PC-9 (cell line): ENCODE results near the gene MST1R. TPM values are rescaled to one million over a fixed set of nuclear protein-coding genes. Genes with fewer than 3 reads are reported as not detected.

Source experiments
- BruUV-seq: library from RNA; stranded (reverse); fragments of 400-500 nt; replicated peaks from 2 replicates; lab custom pipeline; 2021; lab: Mats Ljungman, UMichigan
- CTCF ChIA-PET: fragments of 300-600 bp; sonication (Branson Sonifier 250); formaldehyde crosslinking; loops from one replicate; lab custom pipeline; 2022; ENCODE audit warnings: antibody characterized with exemption; lab: Charles Lee
- POLR2A ChIA-PET: fragments of 300-600 bp; sonication (Branson Sonifier 250); formaldehyde crosslinking; loops from one replicate; lab custom pipeline; 2022; ENCODE audit warnings: antibody characterized with exemption; ENCODE audit not compliant: unreplicated experiment; lab: Charles Lee
- DNase-seq, 2 experiments: peaks; one replicate each; pipeline versions ENCODE4 v3.0.0 to v3.0.0-alpha.2; 2015 to 2022; ENCODE audit warnings: mixed read lengths in 1 of 2
- H2AFZ ChIP-seq: fragments of 200-600 bp; sonication (generic); 2 replicates; pipeline ENCODE4 v1.8.1; 2017; ENCODE audit warnings: antibody characterized with exemption
- H3F3A ChIP-seq: fragments of 200-600 bp; sonication (generic); 2 replicates; pipeline ENCODE4 v1.8.1; 2017; ENCODE audit warnings: antibody characterized with exemption, mild to moderate bottlenecking, low read depth; ENCODE audit not compliant: insufficient read depth
- H3K27ac ChIP-seq: fragments of 200-600 bp; sonication (generic); 2 replicates; pipeline ENCODE4 v1.6.1; 2016; ENCODE audit warnings: mixed run types
- H3K27me3 ChIP-seq: fragments of 200-600 bp; sonication (generic); 2 replicates; pipeline ENCODE4 v1.6.1; 2016; ENCODE audit warnings: low read depth, mixed run types; ENCODE audit not compliant: insufficient read depth
- H3K36me3 ChIP-seq: fragments of 200-600 bp; sonication (generic); 2 replicates; pipeline ENCODE4 v1.6.1; 2016; ENCODE audit warnings: low read depth, mixed run types
- H3K4me1 ChIP-seq: fragments of 200-600 bp; sonication (generic); replicated peaks from 2 replicates; pipeline ENCODE4 v1.6.1; 2016; ENCODE audit warnings: mixed run types; ENCODE audit not compliant: insufficient read depth
- H3K4me2 ChIP-seq: fragments of 200-600 bp; sonication (generic); 2 replicates; pipeline ENCODE4 v1.6.1; 2017; ENCODE audit warnings: mixed run types
- H3K4me3 ChIP-seq: fragments of 200-600 bp; sonication (generic); 2 replicates; pipeline ENCODE4 v1.6.1; 2016; ENCODE audit warnings: mixed run types
- H3K79me2 ChIP-seq: fragments of 200-600 bp; sonication (generic); 2 replicates; pipeline ENCODE4 v1.6.1; 2017; ENCODE audit warnings: low read depth, mixed run types
- H3K9me2 ChIP-seq: fragments of 200-600 bp; sonication (generic); 2 replicates; pipeline ENCODE4 v1.8.1; 2017; ENCODE audit warnings: mild to moderate bottlenecking; ENCODE audit not compliant: insufficient read depth
- H3K9me3 ChIP-seq: fragments of 200-600 bp; sonication (generic); 2 replicates; pipeline ENCODE4 v1.8.1; 2016; ENCODE audit warnings: low read depth; ENCODE audit not compliant: insufficient read depth
- H4K20me1 ChIP-seq: fragments of 200-600 bp; sonication (generic); 2 replicates; pipeline ENCODE4 v1.8.1; 2017; ENCODE audit not compliant: insufficient read depth
- EZH2 ChIP-seq: fragments of 200-600 bp; sonication (generic); IDR thresholded peaks from 2 replicates; pipeline ENCODE4 v1.8.0; 2017; ENCODE audit warnings: antibody characterized with exemption, low read depth
- intact Hi-C: fragments of 100-400 bp; cut with micrococcal nuclease; formaldehyde crosslinking; loops from one replicate; pipeline ENCODE4 v1.10.0; 2022; ENCODE audit not compliant: unreplicated experiment
- total RNA-seq: library from RNA; stranded (reverse); gene quantifications from 2 replicates; pipeline ENCODE4 v1.2.3, GENCODE V29; 2021
- TF ChIP-seq, protein P1 (sequence below): fragments of 200-600 bp; sonication (generic); conservative IDR thresholded peaks from 2 replicates; pipeline ENCODE4 v1.6.1; 2017; ENCODE audit warnings: mixed run types, antibody characterized with exemption, mild to moderate bottlenecking, moderate library complexity

MST1R gene
- total RNA-seq, 1 experiment from 2014 or later: 98.3 TPM

- no peaks in the 10 kb centered on the region for H4K20me1 ChIP-seq
- peak; percentile 39 for DNase-seq
- POLR2A ChIA-PET: interaction anchor here (0.5 to 0.6 kb wide), 3 partner anchors 8 to 129 kb away, joined by 3 to 5 read pairs (median 4); no protein-coding TSS in a partner anchor
- TF ChIP-seq EZH2: no peak
- TF ChIP-seq, protein P1, sequence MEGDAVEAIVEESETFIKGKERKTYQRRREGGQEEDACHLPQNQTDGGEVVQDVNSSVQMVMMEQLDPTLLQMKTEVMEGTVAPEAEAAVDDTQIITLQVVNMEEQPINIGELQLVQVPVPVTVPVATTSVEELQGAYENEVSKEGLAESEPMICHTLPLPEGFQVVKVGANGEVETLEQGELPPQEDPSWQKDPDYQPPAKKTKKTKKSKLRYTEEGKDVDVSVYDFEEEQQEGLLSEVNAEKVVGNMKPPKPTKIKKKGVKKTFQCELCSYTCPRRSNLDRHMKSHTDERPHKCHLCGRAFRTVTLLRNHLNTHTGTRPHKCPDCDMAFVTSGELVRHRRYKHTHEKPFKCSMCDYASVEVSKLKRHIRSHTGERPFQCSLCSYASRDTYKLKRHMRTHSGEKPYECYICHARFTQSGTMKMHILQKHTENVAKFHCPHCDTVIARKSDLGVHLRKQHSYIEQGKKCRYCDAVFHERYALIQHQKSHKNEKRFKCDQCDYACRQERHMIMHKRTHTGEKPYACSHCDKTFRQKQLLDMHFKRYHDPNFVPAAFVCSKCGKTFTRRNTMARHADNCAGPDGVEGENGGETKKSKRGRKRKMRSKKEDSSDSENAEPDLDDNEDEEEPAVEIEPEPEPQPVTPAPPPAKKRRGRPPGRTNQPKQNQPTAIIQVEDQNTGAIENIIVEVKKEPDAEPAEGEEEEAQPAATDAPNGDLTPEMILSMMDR: no peak
- H3K4me2 ChIP-seq: 0 out of 2 replicates have a peak overlapping the region, but pooled peaks have one; percentile 93
- no peak overlapping the region for H3K27ac ChIP-seq
- H3K9me3 ChIP-seq: no peaks in the 10 kb centered on the region
- no peaks in the 10 kb centered on the region for H3K79me2 ChIP-seq
- peaks cover 6% of the 10 kb centered on the region; the same call in 1 of the 2 replicates for H3F3A ChIP-seq
- no peaks in the 10 kb centered on the region for H3K36me3 ChIP-seq
- intact Hi-C loops: no loop called here
- no TSS peak for BruUV-seq
- no peaks in the 10 kb centered on the region for H3K27me3 ChIP-seq
- CTCF ChIA-PET: interaction anchor here (0.6 kb wide), 1 partner anchor 100 kb away, joined by 4 read pairs; no protein-coding TSS in a partner anchor
- H2AFZ ChIP-seq: no peak overlapping the region
- H3K4me1 ChIP-seq: peaks cover 5% of the 10 kb centered on the region
- no peaks in the 10 kb centered on the region for H3K9me2 ChIP-seq
- H3K4me3 ChIP-seq: no peak overlapping the region
Measured at GRCh38 chr3:49930922-49931321, 27.2 kb upstream of the MST1R start.

GRCh38 chr3:49930168-49930690 is 26.6 kb upstream of the MST1R start:
- Histone ChIP-seq H3K79me2 (no peaks in the 10 kb centered on the region), H3K27me3 (no peaks in the 10 kb centered on the region), H3K36me3 (no peaks in the 10 kb centered on the region), H3K9me3 (no peaks in the 10 kb centered on the region), H4K20me1 (no peaks in the 10 kb centered on the region), H2AFZ (peak overlapping the region; percentile 90), H3K27ac (peak overlapping the region; percentile 33; the same call in 1 of the 2 replicates), H3K4me1 (peaks cover 5% of the 10 kb centered on the region), H3K9me2 (no peaks in the 10 kb centered on the region), H3K4me2 (peak overlapping the region; percentile 93), H3K4me3 (peak overlapping the region; percentile 81), H3F3A (no peaks in the 10 kb centered on the region)
- no peak for DNase-seq
- ChIA-PET CTCF (interaction anchor here (0.6 to 1.5 kb wide), 5 partner anchors 9 to 1733 kb away, joined by 3 to 12 read pairs (median 5); partner anchors contain the start of gene RBM6), POLR2A (interaction anchor here (0.6 to 1.2 kb wide), 6 partner anchors 10 to 354 kb away, joined by 3 to 6 read pairs (median 4); partner anchors contain the start of gene RBM6)
- no peak for TF ChIP-seq EZH2
- TF ChIP-seq, protein P1: no peak
- BruUV-seq: TSS peak; percentile 80
- intact Hi-C loops: no loop called here

DNA sequence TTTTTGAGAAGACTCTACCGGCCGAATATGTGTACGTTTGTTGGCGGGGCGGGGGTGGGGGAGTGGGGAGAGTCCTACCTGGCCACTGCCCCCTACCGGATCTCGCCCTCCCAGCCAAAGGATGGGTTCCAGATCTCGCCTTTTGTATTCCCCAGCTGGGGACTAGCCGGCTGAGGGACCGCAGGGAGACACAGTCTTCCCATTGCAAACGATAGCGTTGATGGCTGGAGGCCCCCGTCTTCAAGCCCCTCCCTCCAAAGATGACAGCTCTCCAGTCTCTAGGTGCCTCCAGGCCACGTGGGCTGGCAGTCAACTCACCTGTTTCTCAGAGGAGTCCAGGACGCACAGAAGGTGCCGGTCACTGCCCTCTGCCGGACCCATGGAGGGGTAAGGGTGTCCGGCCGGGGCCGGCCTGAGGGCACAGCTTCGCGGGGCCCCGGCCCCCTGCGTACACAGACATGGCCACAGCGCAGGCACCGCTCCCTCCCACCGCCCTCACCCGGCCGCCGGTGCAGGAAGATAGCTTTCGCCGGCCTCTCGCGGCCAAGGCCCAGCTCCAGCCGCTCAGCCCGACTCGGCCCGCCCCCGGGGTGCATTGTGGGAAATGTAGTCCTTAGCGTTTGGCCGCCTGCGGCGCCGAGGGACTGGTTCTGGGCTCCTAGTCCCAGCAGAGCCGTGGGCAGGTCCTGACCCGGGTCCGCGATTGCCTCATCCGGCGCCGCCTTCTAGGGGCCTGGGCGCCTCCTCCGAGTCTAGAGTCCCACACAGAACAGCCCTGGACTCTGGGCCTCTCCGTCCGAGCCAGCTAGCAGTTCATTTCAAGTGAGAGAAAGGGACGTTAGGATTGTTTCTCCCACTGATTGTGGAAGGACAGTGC is 25.9 kb upstream of the MST1R start, which contains the start of gene MON1A:
MON1A (minus strand) TSS at position 521 of the 877 bp plus-strand sequence. CDS start 16,465 bp downstream, outside the sequence.
- H3F3A ChIP-seq: no peaks in the 10 kb centered on the region
- H3K9me2 ChIP-seq: no peaks in the 10 kb centered on the region
- intact Hi-C loops: loop anchor here (1.0 kb wide), 2 partner anchors 11 to 29 kb away; partner anchors contain the start of gene RBM6
- H3K9me3 ChIP-seq: no peaks in the 10 kb centered on the region
- no peaks in the 10 kb centered on the region for H3K79me2 ChIP-seq
- H3K4me3 ChIP-seq: peak within 1 kb of the TSS; percentile 81
- ChIA-PET POLR2A (interaction anchor here (0.6 to 1.2 kb wide), 7 partner anchors 10 to 355 kb away, joined by 3 to 25 read pairs (median 5); partner anchors contain the start of gene RBM6), CTCF (interaction anchor here (0.6 to 1.5 kb wide), 5 partner anchors 10 to 1734 kb away, joined by 3 to 12 read pairs (median 5); partner anchors contain the start of gene RBM6)
- no TSS peak for BruUV-seq
- TF ChIP-seq, protein P1: peak; percentile 45; the same call in 1 of the 2 replicates
- TF ChIP-seq EZH2: no peak
- H4K20me1 ChIP-seq: no peaks in the 10 kb centered on the region
- peak within 1 kb of the TSS; percentile 33; the same call in 1 of the 2 replicates for H3K27ac ChIP-seq
- peak within 1 kb of the TSS; percentile 90 for H2AFZ ChIP-seq
- H3K4me2 ChIP-seq: peak within 1 kb of the TSS; percentile 93
- no peaks in the 10 kb centered on the region for H3K36me3 ChIP-seq
- peaks cover 11% of the 10 kb centered on the region for H3K4me1 ChIP-seq
- no peaks in the 10 kb centered on the region for H3K27me3 ChIP-seq
- DNase-seq: peak; percentile 79 to 95
